ENCODE data around the gene SLF1.
"Not testable (repeated sequence)": the region's sequence is repeated elsewhere in the genome, so short reads cannot be mapped to it uniquely, and the experiment has no call there.

SLF1 gene

GRCh38 chr5:94618493-94619328, at the start of gene SLF1, which contains the start of gene KIAA0825:
Gene SLF1, plus strand, starts transcription at chr5:94618669. Its CDS starts 10,142 bp downstream, at chr5:94628811.
Gene KIAA0825, minus strand, starts transcription at chr5:94618604. Its CDS starts 81,478 bp downstream, at chr5:94537126.
- in situ Hi-C loops (cut with MboI; ENCODE audit: low sequenced_read_pairs), result no loop called here

- in situ Hi-C loops (cut with MboI; ENCODE audit: low sequenced_read_pairs), result no loop called here
Observed at GRCh38 chr5:94571415-94571814, 47.1 kb upstream of the SLF1 start.

GRCh38 chr5:94573349-94573748, 45.1 kb upstream of the SLF1 start:
- in situ Hi-C loops (cut with MboI; ENCODE audit: low sequenced_read_pairs), result not testable (repeated sequence)

- in situ Hi-C loops (cut with MboI; ENCODE audit: low sequenced_read_pairs), result no loop called here
Observed at GRCh38 chr5:94575196-94575595, 43.3 kb upstream of the SLF1 start.

GRCh38 chr5:94577466-94578245, 40.8 kb upstream of the SLF1 start:
- in situ Hi-C loops (cut with MboI; ENCODE audit: low sequenced_read_pairs), result no loop called here

GRCh38 chr5:94595281-94595840, 23.1 kb upstream of the SLF1 start:
- in situ Hi-C loops (cut with MboI; ENCODE audit: low sequenced_read_pairs), result no loop called here

GRCh38 chr5:94613583-94613982, 4.9 kb upstream of the SLF1 start:
- in situ Hi-C loops (cut with MboI; ENCODE audit: low sequenced_read_pairs), result no loop called here

GRCh38 chr5:94614156-94614805, 4.2 kb upstream of the SLF1 start:
- in situ Hi-C loops (cut with MboI; ENCODE audit: low sequenced_read_pairs), result no loop called here

GRCh38 chr5:94615862-94616261, 2.6 kb upstream of the SLF1 start:
- in situ Hi-C loops (cut with MboI; ENCODE audit: low sequenced_read_pairs), result no loop called here

- in situ Hi-C loops (cut with MboI; ENCODE audit: low sequenced_read_pairs), result no loop called here
Observed at GRCh38 chr5:94618029-94618492, 408 bp upstream of the SLF1 start.

GRCh38 chr5:94620256-94620655, 1.8 kb downstream of the SLF1 start:
- in situ Hi-C loops (cut with MboI; ENCODE audit: low sequenced_read_pairs), result no loop called here

- in situ Hi-C loops (cut with MboI; ENCODE audit: low sequenced_read_pairs), result no loop called here
Observed at GRCh38 chr5:94621763-94622162, 3.3 kb downstream of the SLF1 start.

- in situ Hi-C loops (cut with MboI; ENCODE audit: low sequenced_read_pairs), result no loop called here
Observed at GRCh38 chr5:94623011-94623410, 4.5 kb downstream of the SLF1 start.

GRCh38 chr5:94623877-94624276, 5.4 kb downstream of the SLF1 start:
- in situ Hi-C loops (cut with MboI; ENCODE audit: low sequenced_read_pairs), result no loop called here

GRCh38 chr5:94627191-94627590, 8.7 kb downstream of the SLF1 start:
- in situ Hi-C loops (cut with MboI; ENCODE audit: low sequenced_read_pairs), result no loop called here

- in situ Hi-C loops (cut with MboI; ENCODE audit: low sequenced_read_pairs), result no loop called here
Observed at GRCh38 chr5:94632024-94632423, 13.6 kb downstream of the SLF1 start.

- in situ Hi-C loops (cut with MboI; ENCODE audit: low sequenced_read_pairs), result no loop called here
Observed at GRCh38 chr5:94640176-94640575, 21.7 kb downstream of the SLF1 start.

- in situ Hi-C loops (cut with MboI; ENCODE audit: low sequenced_read_pairs), result no loop called here
Observed at GRCh38 chr5:94645053-94645452, 26.6 kb downstream of the SLF1 start.

- in situ Hi-C loops (cut with MboI; ENCODE audit: low sequenced_read_pairs), result no loop called here
Observed at GRCh38 chr5:94646758-94647157, 28.3 kb downstream of the SLF1 start.

GRCh38 chr5:94649874-94650273, 31.4 kb downstream of the SLF1 start:
- in situ Hi-C loops (cut with MboI; ENCODE audit: low sequenced_read_pairs), result no loop called here

GRCh38 chr5:94658272-94658671, 39.8 kb downstream of the SLF1 start:
- in situ Hi-C loops (cut with MboI; ENCODE audit: low sequenced_read_pairs), result no loop called here

All from HL-60/S4 treated with phorbol 12-myristate 13-acetate at 8.2 ng/mL for 4 days and 3 days (cell line).